A673 (cell line): Measurements from ENCODE around the gene RHOBTB1. TPM values are rescaled to one million over a fixed set of nuclear protein-coding genes. Genes with fewer than 3 reads are reported as not detected.

Experiments used
- BruUV-seq: library from RNA; stranded (reverse); fragments of 400-500 nt; replicated peaks from 2 replicates; lab custom pipeline; 2021; lab: Mats Ljungman, UMichigan
- CTCF ChIA-PET: fragments of 300-600 bp; sonication (Branson Sonifier 250); formaldehyde crosslinking; loops from one replicate; lab custom pipeline; 2022; ENCODE audit warnings: antibody characterized with exemption; lab: Charles Lee
- POLR2A ChIA-PET: fragments of 300-600 bp; sonication (Branson Sonifier 250); formaldehyde crosslinking; loops from one replicate; lab custom pipeline; 2022; ENCODE audit warnings: antibody characterized with exemption; ENCODE audit not compliant: low non-redundant PET; lab: Charles Lee
- DNase-seq: peaks from one replicate; pipeline ENCODE4 v3.0.0-alpha.2; 2015; ENCODE audit warnings: low spot score
- H3K27ac ChIP-seq: fragments of 200-600 bp; sonication (generic); 2 replicates; pipeline ENCODE4 v1.5.1; 2016; ENCODE audit warnings: mixed run types, low read depth, mild to moderate bottlenecking, mixed read lengths, antibody characterized with exemption, low read length; ENCODE audit not compliant: poor library complexity, severe bottlenecking
- H3K27me3 ChIP-seq: fragments of 200-600 bp; sonication (generic); replicated peaks from 2 replicates; pipeline ENCODE4 v1.6.1; 2017; ENCODE audit warnings: mixed run types, low read depth, mild to moderate bottlenecking, mixed read lengths, antibody characterized with exemption, low read length; ENCODE audit not compliant: insufficient read depth, poor library complexity
- H3K36me3 ChIP-seq: fragments of 200-600 bp; sonication (generic); 2 replicates; pipeline ENCODE4 v1.6.1; 2016; ENCODE audit warnings: mixed run types, mild to moderate bottlenecking, mixed read lengths, antibody characterized with exemption, low read length; ENCODE audit not compliant: insufficient read depth, poor library complexity, severe bottlenecking
- H3K4me1 ChIP-seq: fragments of 200-600 bp; sonication (generic); 2 replicates; pipeline ENCODE4 v1.6.1; 2017; ENCODE audit warnings: mixed run types, mild to moderate bottlenecking, mixed read lengths, antibody characterized with exemption, low read length; ENCODE audit not compliant: insufficient read depth, poor library complexity, severe bottlenecking
- H3K4me3 ChIP-seq: fragments of 200-600 bp; sonication (generic); 2 replicates; pipeline ENCODE4 v1.5.1; 2016; ENCODE audit warnings: low read depth, mixed run types, mild to moderate bottlenecking, mixed read lengths, low read length; ENCODE audit not compliant: poor library complexity, severe bottlenecking
- H3K9me3 ChIP-seq: fragments of 200-600 bp; sonication (generic); 2 replicates; pipeline ENCODE4 v1.6.1; 2016; ENCODE audit warnings: mixed run types, low read depth, mild to moderate bottlenecking, mixed read lengths, antibody characterized with exemption, low read length; ENCODE audit not compliant: poor library complexity, severe bottlenecking
- CTCF ChIP-seq: fragments of 300-800, 200-600 bp; sonication (generic); conservative IDR thresholded peaks from 2 replicates; pipeline ENCODE4 v1.5.1; 2017; ENCODE audit warnings: low read depth, mild to moderate bottlenecking, antibody characterized with exemption, low read length, moderate library complexity, mixed read lengths
- EZH2 ChIP-seq: fragments of 200-600 bp; sonication (generic); IDR thresholded peaks from 2 replicates; pipeline ENCODE4 v1.6.1; 2017; ENCODE audit warnings: borderline replicate concordance, low read depth, mild to moderate bottlenecking, mixed read lengths, antibody characterized with exemption, low read length; ENCODE audit not compliant: poor library complexity, severe bottlenecking
- intact Hi-C: fragments of 100-400 bp; cut with micrococcal nuclease; formaldehyde crosslinking; loops from one replicate; pipeline ENCODE4 v1.10.0; 2022; ENCODE audit not compliant: unreplicated experiment
- total RNA-seq: library from RNA; stranded (reverse); gene quantifications from 2 replicates; pipeline ENCODE4 v1.2.3, GENCODE V29; 2021

The RHOBTB1 gene
- total RNA-seq, 1 experiment from 2014 or later, result 5.2 TPM

DNA sequence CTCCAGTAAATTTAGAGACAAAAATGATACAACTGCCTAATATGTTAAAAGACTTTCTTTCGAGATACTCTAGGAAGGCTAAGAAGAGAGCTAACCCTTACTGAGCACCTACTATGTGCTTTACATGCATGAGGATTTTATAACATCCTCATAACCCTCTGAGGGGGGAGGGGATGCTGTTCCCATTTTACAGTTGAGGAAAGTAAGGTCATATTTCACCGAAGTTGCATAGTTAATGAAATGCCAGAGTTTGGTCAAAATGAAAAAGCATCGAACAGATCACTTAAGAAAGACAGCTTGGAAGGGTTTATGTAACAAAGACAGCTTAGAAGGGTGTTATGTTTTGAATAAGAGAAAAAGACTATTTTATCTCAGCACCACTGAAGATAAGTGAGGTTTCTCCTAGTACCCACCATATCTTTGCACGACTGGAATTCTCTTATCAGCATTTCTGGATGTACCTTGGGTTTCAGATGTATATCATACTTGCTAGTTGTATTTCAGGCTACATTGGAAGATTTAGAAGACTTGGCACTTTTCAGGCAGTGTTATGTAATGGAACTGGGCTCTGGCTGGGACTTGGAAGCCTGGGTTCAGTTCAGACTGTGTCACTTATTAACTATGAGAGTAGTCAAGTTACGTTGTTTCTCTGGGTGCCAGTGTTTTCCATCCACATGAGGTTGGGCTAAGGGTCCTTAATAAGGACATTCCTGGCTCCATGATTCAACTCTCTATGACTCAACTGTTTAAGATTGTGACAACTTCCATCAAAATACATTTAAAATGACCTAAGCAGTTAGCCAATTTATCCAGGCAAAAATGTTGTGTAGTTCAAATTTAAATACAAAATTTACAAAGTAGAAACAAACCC lies 6.0 kb downstream of the RHOBTB1 start:
- H3K4me1 ChIP-seq, result peaks cover 8% of the 10 kb centered on the region
- no peaks in the 10 kb centered on the region for H3K36me3 ChIP-seq
- intact Hi-C loops, result no loop called here
- DNase-seq, result no peak
- H3K27me3 ChIP-seq, result no peaks in the 10 kb centered on the region
- H3K9me3 ChIP-seq, result no peaks in the 10 kb centered on the region
- TF ChIP-seq EZH2 (no peak), CTCF (no peak)
- no peak overlapping the region for H3K27ac ChIP-seq
- no TSS peak for BruUV-seq
- no peak overlapping the region for H3K4me3 ChIP-seq
- ChIA-PET CTCF (no interaction called here), POLR2A (no interaction called here)

DNA sequence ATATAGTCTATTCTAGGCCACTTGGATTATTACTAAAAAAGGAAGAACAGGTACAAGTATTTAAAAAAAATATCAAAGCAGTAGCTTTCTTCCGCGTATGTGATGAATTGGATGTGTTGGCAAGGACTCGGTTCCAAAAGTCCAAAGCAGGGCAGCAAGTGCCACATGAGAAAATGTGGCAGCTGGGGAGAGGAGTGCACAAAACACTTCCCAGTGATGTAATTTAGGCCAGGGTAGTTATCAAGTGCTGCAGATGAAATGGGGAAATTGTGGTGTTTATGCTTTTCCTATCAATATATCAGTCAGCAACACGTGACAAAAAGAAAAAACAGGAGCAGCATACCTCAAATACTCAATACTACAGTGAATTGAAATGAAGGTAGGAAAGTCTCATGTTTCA lies 7.0 kb downstream of the RHOBTB1 start:
- intact Hi-C loops, result no loop called here
- no peaks in the 10 kb centered on the region for H3K27me3 ChIP-seq

More for the DNA sequence above, 7.0 kb downstream of the RHOBTB1 start:
- Histone ChIP-seq H3K4me1 (no peaks in the 10 kb centered on the region), H3K9me3 (no peaks in the 10 kb centered on the region), H3K36me3 (no peaks in the 10 kb centered on the region), H3K4me3 (no peak overlapping the region), H3K27ac (no peak overlapping the region)
- CTCF ChIA-PET, result no interaction called here
- no TSS peak for BruUV-seq
- no peak for TF ChIP-seq EZH2
- no peak for TF ChIP-seq CTCF
- no peak for DNase-seq
- POLR2A ChIA-PET, result no interaction called here
